HG03354 (cell line): ENCODE data around the gene FAM107B.
"Not testable (repeated sequence)": the region's sequence is repeated elsewhere in the genome, so short reads cannot be mapped to it uniquely, and the experiment has no call there.

Experiments used
- ATAC-seq: cut with Tn5 transposase; IDR thresholded peaks from one replicate; pipeline ENCODE4 v1.9.1; 2021; ENCODE audit warnings: mild to moderate bottlenecking; ENCODE audit not compliant: unreplicated experiment, poor library complexity, severe bottlenecking

FAM107B gene

DNA sequence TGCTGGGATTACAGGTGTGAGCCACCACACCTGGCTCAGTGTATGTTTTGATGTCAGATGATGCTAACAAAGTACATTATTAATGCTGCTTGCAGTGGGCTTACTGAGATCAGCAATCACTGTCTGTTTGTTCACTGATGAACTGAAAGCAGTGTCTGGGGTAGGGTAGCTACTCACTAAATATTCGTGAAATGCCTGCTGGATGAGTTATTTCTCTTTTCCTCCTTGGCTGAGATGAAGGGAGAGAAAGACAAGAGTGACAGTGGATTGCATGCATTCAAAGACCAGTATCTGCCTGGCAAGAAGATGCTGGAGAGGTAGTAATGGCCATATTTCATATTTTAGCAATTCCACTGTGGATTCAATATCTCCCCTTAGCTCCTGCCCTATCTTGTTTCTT lies 32.3 kb downstream of the FAM107B start:
- ATAC-seq = no peak

DNA sequence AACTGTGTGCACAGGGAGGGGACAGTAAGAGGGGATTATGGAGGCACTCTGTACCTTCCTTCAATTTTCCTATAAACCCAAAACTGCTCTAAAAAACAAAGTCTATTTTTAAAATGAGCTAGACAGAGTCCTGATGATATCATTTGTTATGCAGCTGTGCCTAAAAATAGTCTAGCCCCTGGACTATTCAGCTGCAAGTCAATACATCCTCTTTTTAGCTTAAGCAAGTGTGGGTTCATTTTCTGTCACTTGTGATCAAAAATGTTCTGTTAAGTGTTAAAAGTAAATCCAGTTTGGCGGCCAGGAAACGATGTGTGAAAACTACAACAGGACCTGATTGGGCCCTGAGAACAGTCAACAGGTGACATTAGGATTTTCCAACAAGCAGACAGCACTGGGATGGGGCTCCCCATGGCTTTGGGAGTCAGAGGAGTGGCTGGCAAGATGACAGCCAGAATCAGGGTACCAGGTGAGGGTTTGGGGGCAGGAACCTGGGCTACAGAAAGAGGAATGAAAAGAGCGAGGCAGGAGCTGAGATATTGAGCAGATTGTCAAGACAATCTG lies 33.9 kb downstream of the FAM107B start:
- ATAC-seq = peak; percentile 46

DNA sequence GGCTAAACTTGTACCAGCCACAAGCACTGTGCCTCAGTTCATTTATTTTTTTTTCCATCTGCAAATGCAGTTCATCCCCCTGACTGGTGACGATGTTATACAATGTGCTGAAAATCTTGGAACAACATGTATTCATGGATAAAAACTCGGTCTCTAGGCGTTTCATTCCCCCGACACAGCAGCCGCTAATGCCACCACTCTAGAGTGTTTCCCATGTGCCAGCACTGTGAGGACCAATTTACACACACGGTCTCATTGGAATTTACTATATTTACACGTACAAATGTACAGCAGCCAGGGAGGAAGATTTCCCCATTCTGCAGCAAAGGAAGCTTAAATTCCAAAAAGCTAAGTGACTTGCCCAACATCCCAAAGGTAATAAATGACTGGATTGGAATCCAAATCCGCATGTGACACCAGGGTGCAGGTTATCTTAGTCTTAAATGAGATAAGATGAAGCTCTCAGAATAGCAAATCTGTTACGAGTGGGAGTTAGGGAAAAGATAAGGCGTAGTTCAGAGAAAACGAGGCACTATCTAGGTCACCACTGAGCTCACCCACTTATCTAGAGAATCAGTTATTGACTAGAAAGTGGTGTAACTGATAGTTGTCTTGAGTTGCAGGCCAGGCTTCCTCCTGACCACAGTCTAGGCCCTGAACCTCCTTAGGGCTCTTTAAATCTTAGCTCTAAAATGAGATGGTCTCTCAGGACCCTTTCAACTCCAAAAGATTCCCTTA lies 36.7 kb downstream of the FAM107B start:
- ATAC-seq = no peak

DNA sequence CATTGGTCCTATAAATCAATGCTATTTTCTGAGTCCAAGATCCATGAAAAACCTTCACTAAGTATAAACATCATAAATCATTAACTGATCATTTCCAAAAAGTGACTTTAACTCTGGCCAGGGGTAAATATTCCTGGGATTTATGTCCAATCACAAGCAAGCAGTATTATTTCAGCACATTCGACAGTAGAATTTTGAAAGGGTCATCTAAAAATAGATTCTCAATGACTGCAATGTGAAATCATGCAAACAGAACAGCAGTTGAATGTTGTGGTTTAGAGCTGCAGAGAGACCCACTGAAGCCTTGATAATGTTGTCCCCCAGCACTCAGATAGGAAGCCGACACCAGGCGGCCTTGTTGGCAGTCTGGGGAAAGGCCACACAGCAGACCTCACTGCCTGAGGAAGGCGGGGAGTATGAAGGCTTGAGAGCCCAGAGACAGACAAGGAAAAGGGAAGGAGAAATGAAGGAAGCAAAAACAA lies 38.1 kb downstream of the FAM107B start:
- ATAC-seq = no peak

DNA sequence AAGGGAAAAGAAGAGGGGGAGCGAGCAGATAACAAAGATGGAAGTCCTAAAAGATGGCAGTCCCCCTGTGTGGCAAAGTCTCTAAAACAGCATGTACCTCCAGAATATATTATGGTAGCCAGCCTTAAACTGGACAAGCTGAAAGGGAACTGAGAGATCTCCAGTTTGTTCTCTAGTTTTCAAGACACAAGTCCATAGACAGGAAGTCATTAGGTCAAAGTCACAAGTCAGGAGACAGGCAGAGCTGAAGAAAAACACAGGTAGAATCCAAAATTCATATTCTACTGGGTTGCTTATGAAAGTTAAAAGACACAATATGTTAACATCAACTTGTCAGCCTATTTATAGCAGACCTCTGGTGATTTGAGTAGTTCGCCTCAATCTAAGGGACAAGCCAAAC lies 38.7 kb downstream of the FAM107B start:
- no peak for ATAC-seq

DNA sequence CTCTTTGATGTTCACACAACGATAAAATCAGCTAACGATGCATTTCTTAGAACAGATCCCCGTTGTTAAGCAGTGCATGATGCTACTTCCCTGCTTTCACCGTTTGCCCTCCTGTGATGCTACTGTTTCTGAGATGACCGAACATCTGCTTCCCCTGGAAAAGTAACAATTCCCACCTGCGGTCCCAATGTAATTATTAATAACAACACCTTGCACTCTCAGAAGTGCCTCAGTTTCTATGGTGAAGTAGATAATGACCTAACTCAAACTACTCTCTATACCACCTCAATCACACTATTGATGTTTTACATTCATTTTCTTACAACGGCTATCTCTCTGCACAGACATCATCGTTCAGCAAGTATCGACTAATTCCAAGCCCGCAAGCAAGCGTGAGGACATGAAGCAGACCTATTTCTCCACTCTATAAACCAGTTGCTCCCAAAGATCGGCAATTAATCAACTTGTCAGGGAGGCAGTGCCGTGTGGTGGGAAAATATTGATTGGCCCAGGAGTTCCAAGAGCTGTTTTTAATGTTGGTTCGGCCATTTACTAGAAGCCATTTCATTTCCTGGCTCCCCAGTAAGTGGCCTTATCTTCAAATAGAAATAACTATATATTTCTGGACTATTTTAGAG lies 42.7 kb downstream of the FAM107B start:
- no peak for ATAC-seq

DNA sequence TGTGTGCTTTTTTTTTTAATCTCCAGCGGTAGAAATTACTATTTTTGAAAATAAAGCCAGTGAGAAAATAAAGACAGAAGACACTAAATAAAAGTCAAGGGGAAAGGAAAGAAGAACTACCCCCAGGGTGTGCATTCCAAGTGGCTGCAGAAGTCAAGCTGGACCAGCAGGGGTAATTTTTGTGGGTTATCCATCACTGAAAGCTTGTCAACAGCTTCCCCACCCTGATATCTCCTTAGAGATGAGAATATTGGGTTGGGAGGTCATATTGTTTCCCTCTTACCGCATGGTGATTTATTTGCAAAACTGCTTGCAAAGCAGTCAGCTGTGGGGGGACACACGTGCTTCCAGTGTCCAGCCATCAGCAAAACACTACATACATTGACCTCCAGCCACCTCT lies 46.4 kb downstream of the FAM107B start:
- no peak for ATAC-seq

DNA sequence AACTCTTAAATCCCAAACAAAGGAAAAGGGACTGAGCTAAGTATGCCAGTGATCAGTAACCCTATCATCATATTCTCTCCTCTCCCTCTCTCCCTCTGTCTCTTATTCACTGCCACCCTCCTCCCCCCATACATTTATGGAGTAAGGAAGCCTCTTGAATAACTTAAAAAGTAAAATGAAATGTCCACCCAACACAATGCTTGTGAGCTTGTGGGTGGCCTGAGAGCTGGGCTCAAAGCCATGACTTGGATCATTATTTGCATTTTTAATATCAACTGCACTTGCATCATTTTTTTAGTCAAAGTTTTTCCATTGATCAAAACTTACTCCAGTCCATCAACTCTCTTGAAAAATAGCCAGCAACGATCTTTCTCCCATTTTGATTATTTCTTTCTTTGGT lies 46.8 kb downstream of the FAM107B start:
- no peak for ATAC-seq

DNA sequence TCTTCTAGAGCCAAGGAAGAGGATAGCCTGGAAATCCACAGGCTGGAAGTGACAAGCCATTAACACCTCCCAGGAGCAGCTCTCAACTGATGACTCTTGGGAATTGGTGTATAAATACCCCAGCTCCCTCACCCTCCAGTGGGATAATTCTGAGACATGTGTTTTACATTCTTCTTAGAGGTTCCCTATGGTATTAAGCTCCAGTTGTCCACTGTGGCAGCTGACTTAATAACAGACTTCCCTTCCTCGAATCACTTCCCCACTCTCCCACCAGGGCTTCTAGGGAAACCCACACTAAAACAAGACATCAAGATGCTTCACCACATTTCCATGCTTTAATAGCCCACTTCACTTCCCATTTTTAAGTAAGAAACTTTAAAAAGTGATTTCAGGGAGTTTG lies 47.2 kb downstream of the FAM107B start:
- ATAC-seq = no peak

DNA sequence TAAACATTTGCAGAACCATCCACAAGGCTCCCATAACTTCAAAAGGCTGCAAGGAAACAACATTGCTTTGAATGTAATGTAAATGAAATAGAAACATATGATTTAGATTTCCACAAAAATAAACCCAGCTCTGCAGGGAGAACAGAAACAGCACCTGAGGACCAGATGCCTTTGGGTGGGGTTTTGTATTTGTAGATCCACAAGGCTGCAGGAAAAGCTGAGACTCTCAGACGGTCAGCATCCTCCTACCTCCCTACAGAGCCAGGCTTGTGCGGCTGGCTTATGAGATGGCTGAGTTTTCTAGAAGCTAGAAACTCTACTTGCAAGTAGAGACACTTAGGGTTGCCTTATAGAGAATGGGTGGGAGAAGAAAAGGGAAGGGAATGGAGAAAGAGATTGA lies 49.8 kb downstream of the FAM107B start:
- no peak for ATAC-seq

DNA sequence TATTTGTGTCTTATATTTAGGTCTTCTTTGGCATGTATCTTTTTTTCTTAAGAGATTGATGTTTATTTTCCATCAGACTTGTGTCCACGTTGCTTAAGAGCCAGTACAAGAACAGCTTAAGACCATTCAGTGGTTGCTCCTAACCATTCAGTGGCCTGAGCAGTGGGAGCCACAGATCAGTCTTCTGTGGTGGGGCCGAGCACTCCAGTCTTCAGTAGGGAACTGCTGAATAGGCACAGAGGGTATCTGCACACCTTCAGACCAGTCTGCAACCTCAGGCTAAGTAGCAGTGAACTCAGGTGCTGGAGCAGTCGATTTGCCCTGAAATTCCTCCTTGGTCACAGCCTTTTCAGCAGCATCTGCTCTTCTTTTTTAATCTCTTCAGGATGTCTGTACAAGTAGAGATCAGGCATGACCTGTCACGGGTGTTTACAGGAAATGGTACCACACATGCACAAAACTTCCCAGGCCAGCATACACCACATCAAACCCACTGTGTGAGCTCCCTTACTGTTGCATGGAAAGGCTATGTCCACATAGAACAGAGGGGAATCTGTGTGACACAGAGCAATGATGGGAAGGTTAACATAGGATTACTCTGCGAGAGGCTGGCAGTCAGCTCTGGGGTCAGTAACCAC lies 51.5 kb downstream of the FAM107B start:
- no peak for ATAC-seq

DNA sequence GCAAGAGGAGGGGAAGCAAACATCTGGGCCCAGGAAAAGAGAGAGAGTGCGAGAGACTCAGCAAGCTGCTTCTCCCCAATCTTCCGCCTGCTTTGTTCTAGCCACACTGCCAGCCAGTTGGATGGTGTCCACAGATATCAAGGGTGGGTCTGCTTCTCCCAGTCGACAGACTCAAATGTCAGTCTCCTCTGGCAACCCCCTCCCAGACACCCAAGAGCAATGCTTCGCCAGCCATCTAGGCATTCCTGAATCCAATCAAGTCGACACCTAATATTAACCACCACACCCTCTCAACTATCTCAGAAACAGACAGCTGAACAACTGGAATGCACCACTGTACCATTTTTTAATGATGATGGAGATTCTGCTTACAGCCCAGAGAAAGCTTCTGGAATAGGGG lies 57.1 kb downstream of the FAM107B start:
- ATAC-seq = no peak

DNA sequence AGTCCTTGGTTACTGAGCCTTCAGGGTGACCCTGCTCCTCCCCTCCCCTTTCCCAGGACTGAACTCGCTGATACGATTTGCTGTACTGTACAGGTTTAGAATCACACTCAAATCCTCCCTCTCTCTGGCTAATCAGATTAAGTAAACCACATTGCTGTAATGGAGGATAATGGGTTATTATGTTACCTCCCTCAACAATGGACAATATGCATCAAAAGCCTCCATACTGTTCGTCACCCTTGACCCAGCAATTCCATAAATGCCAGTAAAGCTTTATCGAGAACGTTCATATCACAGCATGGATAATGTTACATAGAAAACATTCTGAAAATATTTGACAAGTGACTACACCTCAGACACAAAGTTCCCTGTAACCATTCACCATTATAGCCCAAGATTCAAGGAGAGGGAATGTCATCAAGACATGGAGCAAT lies 61.7 kb downstream of the FAM107B start:
- ATAC-seq = no peak

DNA sequence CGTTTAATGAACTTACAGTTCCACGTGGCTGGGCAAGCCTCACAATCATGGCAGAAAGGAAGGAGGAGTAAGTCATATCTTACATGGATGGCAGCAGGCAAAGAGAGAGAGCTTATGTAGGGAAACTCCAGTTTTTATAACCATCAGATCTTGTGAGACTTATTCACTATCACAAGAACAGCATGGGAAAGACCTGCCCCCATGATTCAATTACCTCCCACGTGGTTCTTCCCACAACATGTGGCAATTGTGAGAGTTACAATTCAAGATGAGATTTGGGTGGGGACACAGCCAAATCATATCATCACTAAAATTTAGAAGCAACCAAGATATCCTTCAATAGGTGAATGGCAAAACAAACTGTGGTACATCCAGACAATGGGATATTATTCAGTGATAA lies 65.4 kb downstream of the FAM107B start:
- ATAC-seq = not testable (repeated sequence)

DNA sequence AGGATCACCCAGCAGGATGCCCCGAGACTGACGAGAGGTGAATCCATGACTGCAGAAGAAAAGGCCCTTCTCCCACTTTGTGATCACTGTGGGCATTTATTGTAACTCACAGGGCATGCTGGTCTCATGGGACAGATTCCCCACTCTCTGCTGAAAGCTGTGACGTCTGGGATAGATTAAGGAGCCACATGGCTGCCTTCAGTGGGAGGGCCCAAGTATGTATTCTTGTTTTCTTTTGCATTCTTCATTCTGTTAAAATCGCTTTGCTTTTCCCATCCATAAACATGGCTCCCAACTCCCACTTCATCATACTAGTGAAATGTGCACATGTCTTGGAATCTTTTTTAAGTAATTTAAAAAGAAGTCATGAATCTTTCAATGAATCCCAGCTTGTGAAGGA lies 67.2 kb downstream of the FAM107B start:
- no peak for ATAC-seq

DNA sequence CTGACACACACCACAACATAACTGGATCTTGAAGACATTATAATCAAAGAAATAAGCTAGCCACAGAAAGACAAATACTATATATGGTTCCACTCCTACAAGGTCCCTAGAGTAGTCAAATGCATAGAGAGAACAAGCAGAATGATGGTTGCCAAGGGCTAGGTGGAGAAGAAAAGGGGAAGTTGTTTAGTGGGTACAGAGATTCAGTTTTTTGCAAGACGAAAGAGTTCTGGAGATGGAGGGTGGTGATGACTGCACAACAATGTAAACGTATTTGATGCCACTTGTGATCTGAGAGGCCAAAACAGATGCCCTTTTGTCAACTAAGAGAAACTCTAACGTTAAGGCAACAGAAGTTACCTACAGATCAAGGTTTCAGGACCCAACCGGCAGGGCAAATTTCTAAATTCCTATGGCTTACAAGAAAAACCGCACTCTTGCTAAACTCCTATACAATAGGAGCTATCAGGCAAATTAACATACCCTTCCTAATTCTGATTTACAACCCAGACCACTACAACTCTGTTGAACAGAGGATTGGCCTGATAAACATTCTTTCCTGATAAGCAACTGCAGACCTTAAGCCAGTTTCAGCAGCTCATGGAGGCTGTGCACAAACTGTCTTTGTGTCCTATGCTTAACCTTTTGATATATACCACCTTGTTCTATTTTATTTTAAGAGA lies 69.0 kb downstream of the FAM107B start:
- ATAC-seq = peak; percentile 51

DNA sequence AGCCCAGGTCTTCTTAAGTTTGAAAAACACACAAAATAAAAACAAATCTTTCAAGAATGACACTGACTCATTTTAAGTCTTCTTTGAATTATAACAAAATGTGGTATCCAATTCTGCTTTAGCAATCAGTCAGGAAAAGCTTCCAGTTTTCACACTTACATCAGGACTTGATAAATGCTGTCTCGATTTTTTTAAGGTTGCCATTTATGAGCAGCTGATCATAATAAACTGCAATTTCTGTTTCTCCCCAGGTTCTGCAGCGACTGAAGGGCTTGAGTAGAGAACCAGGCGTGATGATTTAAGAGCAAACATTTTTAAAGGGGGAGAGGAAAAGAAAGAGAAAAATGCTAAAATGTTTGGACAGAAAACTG lies 71.1 kb downstream of the FAM107B start:
- ATAC-seq = no peak

DNA sequence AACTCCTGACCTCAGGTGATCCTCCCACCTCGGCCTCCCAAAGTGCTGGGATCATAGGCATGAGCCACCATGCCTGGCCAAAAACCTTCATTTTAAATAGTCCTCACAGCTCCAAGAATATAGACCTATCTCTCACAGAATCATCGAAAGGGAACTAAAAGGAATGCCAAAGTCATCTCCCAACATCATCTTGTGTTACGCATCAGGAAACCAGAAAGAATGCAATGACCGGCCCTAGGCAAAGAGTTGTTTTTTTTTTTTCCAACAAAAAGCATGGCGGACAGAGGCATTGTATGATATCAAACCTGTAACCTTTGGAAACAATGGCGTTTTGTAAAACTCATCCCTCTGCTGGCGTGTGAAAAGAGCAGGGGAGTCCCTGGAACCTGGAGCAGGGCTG lies 73.2 kb downstream of the FAM107B start:
- no peak for ATAC-seq

DNA sequence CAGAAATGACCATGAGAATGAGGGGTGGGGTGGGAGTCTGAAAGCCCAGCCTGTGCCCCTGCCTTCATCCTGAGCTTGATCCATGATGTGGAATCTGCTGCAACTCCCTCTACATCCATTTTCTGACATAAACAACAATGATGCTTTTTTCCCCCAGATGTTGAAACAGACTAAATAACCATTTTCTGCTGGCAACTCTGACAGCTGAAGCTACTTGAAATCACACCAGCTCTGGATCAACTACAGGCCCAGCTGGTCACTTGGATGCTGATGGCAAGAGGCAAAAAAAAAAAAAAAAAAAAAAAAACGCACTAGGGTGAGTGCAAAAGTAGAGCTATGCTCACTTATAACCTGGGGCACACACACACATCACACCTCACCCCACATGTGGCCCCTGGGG lies 74.2 kb downstream of the FAM107B start:
- ATAC-seq = no peak

DNA sequence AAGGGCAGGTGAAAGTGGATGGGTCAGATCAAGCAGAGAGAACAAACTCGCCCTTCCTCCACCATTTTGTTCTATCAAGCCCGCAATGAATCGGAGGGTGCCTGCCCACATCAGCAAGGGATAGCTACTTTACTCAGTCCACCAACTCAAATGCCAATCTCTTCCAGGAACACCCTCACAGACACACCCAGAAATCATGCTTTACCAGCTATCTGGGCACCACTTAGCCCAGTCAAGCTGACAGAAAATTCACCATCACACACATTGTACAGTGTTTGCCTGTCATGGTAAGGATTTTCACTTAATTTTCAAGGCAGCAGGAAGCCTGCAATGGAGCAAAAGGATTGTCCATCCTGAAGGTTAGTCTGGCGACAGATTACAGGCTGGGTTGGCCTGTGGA lies 75.2 kb downstream of the FAM107B start:
- ATAC-seq = no peak
